Vagina (tissue), 2 donors: ENCODE results near the gene CMIP. TPM values are rescaled to one million over a fixed set of nuclear protein-coding genes. Genes with fewer than 3 reads are reported as not detected.

Experiments
- DNase-seq, 2 donors: peaks; one replicate each; pipeline ENCODE4 v3.0.0-alpha.2; 2017; ENCODE audit errors: extremely low spot score in 2 of 2
- H3K27ac ChIP-seq: fragments of 200-600 bp; sonication (generic); one replicate; pipeline ENCODE4 v1.5.1; 2019
- H3K27me3 ChIP-seq: fragments of 200-600 bp; sonication (generic); one replicate; pipeline ENCODE4 v1.5.1; 2019
- H3K36me3 ChIP-seq, 2 donors: fragments of 200-600 bp; sonication (generic); one replicate each; pipeline ENCODE4 v1.5.1; 2017 to 2019
- H3K4me1 ChIP-seq: fragments of 200-600 bp; sonication (generic); one replicate; pipeline ENCODE4 v1.5.1; 2019
- H3K4me3 ChIP-seq, 2 donors: fragments of 200-600 bp; sonication (generic); 1 replicate in 1 of 2; 2 replicates in 1 of 2; pipeline ENCODE4 v1.5.1; 2016 to 2019
- H3K9me3 ChIP-seq: fragments of 200-600 bp; sonication (generic); one replicate; pipeline ENCODE4 v1.5.1; 2019
- CTCF ChIP-seq, 3 experiments: fragments of 450-650 bp in 2 of 3; fragments of 200-600 bp in 1 of 3; sonication (generic) in 1 of 3; IDR thresholded peaks; one replicate each; pipeline ENCODE4 v1.5.1; 2017 to 2019; ENCODE audit warnings: antibody characterized with exemption in 3 of 3, mild to moderate bottlenecking in 2 of 3, moderate library complexity in 2 of 3
- POLR2A ChIP-seq, 2 donors: fragments of 450-650 bp; IDR thresholded peaks; one replicate each; pipeline ENCODE4 v1.6.1; 2017; ENCODE audit warnings: antibody characterized with exemption in 2 of 2, mild to moderate bottlenecking in 2 of 2, moderate library complexity in 2 of 2
- POLR2AphosphoS5 ChIP-seq, 2 donors: sonication (generic); formaldehyde crosslinking; IDR thresholded peaks; one replicate each; pipeline ENCODE4 v1.9.0; 2017; ENCODE audit warnings: antibody characterized with exemption in 2 of 2, mild to moderate bottlenecking in 2 of 2, low read depth in 1 of 2; ENCODE audit not compliant: insufficient read depth in 1 of 2
- intact Hi-C: fragments of 100-400 bp; cut with DNase I; formaldehyde crosslinking; loops from one replicate; pipeline ENCODE4 v1.15.1; 2023
- total RNA-seq: library from RNA; depleted of rRNA; stranded (reverse); fragments of >200 nt; gene quantifications from one replicate; pipeline ENCODE4 v1.2.3, GENCODE V29; 2016

Gene CMIP
- total RNA-seq, 1 donor from 2014 or later = 66.3 TPM

GRCh38 chr16:81470796-81471636 lies 26.4 kb downstream of the CMIP start:
- no peak overlapping the region for H3K4me3 ChIP-seq
- H3K4me1 ChIP-seq = peaks cover 72% of the 10 kb centered on the region
- H3K9me3 ChIP-seq = no peaks in the 10 kb centered on the region
- H3K36me3 ChIP-seq = no peaks in the 10 kb centered on the region
- DNase-seq = no peak
- no peak overlapping the region for H3K27ac ChIP-seq
- intact Hi-C loops = no loop called here
- no peaks in the 10 kb centered on the region for H3K27me3 ChIP-seq
- TF ChIP-seq POLR2AphosphoS5 (IDR thresholded peaks at IDR 0.05; ENCODE audit: insufficient read depth in 1 of 2, low read depth in 1 of 2) (no peak), CTCF (IDR thresholded peaks at IDR 0.05) (no peak), POLR2A (IDR thresholded peaks at IDR 0.05) (no peak)

DNA sequence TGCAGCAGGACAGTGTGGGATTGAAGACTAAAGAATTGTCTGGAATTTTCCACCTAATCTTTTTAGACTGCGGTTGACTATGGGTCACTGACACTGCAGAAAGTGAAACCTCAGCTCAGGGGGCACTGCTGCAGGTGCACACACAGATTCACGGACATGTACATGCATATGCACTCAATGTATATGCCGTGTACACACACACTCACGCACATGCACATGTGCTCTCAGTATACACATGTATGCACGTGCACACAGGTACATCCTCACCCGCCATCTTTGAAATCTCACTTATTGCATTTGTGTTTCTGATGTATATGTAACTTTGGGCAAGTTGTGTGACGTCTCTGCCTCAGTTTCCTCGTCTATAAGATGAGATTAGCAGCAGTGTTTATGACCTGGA lies 27.3 kb downstream of the CMIP start:
- no peak for DNase-seq
- H3K36me3 ChIP-seq = no peaks in the 10 kb centered on the region
- intact Hi-C loops = no loop called here
- H3K4me3 ChIP-seq = no peak overlapping the region
- no peaks in the 10 kb centered on the region for H3K27me3 ChIP-seq
- H3K4me1 ChIP-seq = peaks cover 71% of the 10 kb centered on the region
- TF ChIP-seq POLR2A (IDR thresholded peaks at IDR 0.05) (no peak), POLR2AphosphoS5 (IDR thresholded peaks at IDR 0.05; ENCODE audit: insufficient read depth in 1 of 2, low read depth in 1 of 2) (no peak), CTCF (IDR thresholded peaks at IDR 0.05) (no peak)
- no peak overlapping the region for H3K27ac ChIP-seq
- H3K9me3 ChIP-seq = no peaks in the 10 kb centered on the region

DNA sequence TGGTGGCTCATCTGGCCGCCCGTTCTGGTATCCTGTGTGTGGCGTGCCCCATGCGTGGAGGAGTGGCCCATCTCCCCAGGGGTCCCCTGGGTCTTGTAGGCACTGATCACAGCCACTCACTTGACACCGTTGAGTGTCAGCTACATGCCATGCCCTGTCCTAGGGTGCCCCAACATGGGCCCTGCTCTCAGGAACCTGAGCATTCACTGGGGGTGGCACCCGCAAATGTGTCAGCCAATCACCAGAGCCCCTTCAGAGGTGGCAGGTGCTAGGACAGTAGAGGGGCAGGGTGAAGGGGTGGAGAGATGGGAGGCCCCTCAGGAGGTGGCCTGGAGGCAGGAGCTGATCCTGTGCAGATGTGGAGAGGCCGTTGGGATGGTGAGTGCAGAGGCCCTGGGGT lies 27.8 kb downstream of the CMIP start:
- TF ChIP-seq POLR2AphosphoS5 (IDR thresholded peaks at IDR 0.05; ENCODE audit: insufficient read depth in 1 of 2, low read depth in 1 of 2) (no peak), CTCF (IDR thresholded peaks at IDR 0.05) (no peak), POLR2A (IDR thresholded peaks at IDR 0.05) (no peak)
- intact Hi-C loops = no loop called here
- Histone ChIP-seq H3K4me3 (no peak overlapping the region), H3K27me3 (no peaks in the 10 kb centered on the region), H3K36me3 (no peaks in the 10 kb centered on the region), H3K9me3 (no peaks in the 10 kb centered on the region), H3K4me1 (peaks cover 71% of the 10 kb centered on the region), H3K27ac (peak overlapping the region; percentile 24)
- DNase-seq = no peak

- intact Hi-C loops = no loop called here
- H3K36me3 ChIP-seq = no peaks in the 10 kb centered on the region
- peaks cover 71% of the 10 kb centered on the region for H3K4me1 ChIP-seq
- TF ChIP-seq POLR2AphosphoS5 (IDR thresholded peaks at IDR 0.05; ENCODE audit: insufficient read depth in 1 of 2, low read depth in 1 of 2) (no peak), POLR2A (IDR thresholded peaks at IDR 0.05) (no peak), CTCF (IDR thresholded peaks at IDR 0.05) (no peak)
- no peaks in the 10 kb centered on the region for H3K9me3 ChIP-seq
- no peaks in the 10 kb centered on the region for H3K27me3 ChIP-seq
- no peak for DNase-seq
- peak overlapping the region; percentile 24 for H3K27ac ChIP-seq
- H3K4me3 ChIP-seq = no peak overlapping the region
Measured at GRCh38 chr16:81473066-81473488, 28.5 kb downstream of the CMIP start.

DNA sequence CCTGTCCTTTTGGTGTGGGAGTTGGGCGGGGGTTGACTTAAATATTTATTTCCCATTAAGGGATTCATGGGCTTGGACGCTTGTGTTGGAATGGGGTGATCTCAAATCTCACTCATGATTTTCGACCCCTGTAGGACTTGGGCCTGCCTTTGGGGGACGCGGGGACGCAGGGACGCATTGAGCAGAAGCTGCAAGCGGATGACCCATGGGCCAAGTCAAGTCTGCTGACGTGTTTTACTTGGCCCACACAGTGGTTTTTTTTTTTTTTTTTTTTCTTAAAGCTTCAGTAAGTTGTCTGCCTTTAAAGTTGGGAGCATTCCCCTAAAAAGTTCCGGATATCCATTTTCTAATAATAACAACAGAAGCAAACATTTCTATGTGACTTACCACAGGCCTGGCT lies 28.9 kb downstream of the CMIP start:
- Histone ChIP-seq H3K4me3 (no peak overlapping the region), H3K4me1 (peaks cover 71% of the 10 kb centered on the region), H3K9me3 (no peaks in the 10 kb centered on the region), H3K27me3 (no peaks in the 10 kb centered on the region), H3K36me3 (no peaks in the 10 kb centered on the region), H3K27ac (peak overlapping the region; percentile 68)
- TF ChIP-seq POLR2AphosphoS5 (IDR thresholded peaks at IDR 0.05; ENCODE audit: insufficient read depth in 1 of 2, low read depth in 1 of 2) (peak in 1 of 2 donors; percentile 30), POLR2A (IDR thresholded peaks at IDR 0.05) (no peak), CTCF (IDR thresholded peaks at IDR 0.05) (no peak)
- DNase-seq = no peak
- intact Hi-C loops = no loop called here
